ENCODE results near the gene PTPN7. TPM values are rescaled to one million over a fixed set of nuclear protein-coding genes. Genes with fewer than 3 reads are reported as not detected.

The PTPN7 gene
- total and polyA plus RNA-seq, 10 of the 15 experiments (the other 5 are each of a cell fraction or from before 2014, with no cell fraction given) = 7.9 to 117 (median 102) TPM

- ChIA-PET POLR2A (interaction anchor here (0.5 kb wide), 1 partner anchor 220 kb away, joined by 3 read pairs; no protein-coding TSS in a partner anchor), RAD21 (ENCODE audit: unreplicated experiment) (interaction anchor here (1.7 kb wide), 1 partner anchor 8 kb away, joined by 6 read pairs; no protein-coding TSS in a partner anchor), CTCF (interaction anchor here (1.2 to 3.6 kb wide), 8 partner anchors 8 to 38 kb away, joined by 3 to 20 read pairs (median 5); partner anchors contain the start of genes LGR6 and PTPN7), SMC1A (ENCODE audit: uncharacterized antibody, unreplicated experiment) (interaction anchor here (1.5 to 3.0 kb wide), 2 partner anchors 10 to 19 kb away, joined by 4 to 10 read pairs; no protein-coding TSS in a partner anchor)
- Histone ChIP-seq H3K9me3 (replicated peaks; ENCODE audit: control insufficient read depth, insufficient read depth, low read length) (no peaks in the 10 kb centered on the region), H3K4me1 (ENCODE audit: control insufficient read depth, insufficient read depth, low read length) (no peaks in the 10 kb centered on the region), H3K4me3 (no peak overlapping the region), H2AFZ (ENCODE audit: control insufficient read depth, low read depth, low read length) (no peak overlapping the region), H4K20me1 (ENCODE audit: control insufficient read depth, insufficient read depth) (no peaks in the 10 kb centered on the region), H3K27me3 (replicated peaks in 1 of 2; ENCODE audit: control insufficient read depth in 2 of 2, insufficient read depth in 2 of 2, low read length in 1 of 2) (no peaks in the 10 kb centered on the region), H3K79me2 (ENCODE audit: control insufficient read depth, insufficient read depth, low read length) (no peaks in the 10 kb centered on the region), H3K9ac (ENCODE audit: control insufficient read depth, insufficient read depth, low read length) (no peak overlapping the region), H3K4me2 (ENCODE audit: control insufficient read depth, insufficient read depth) (no peak overlapping the region), H3K36me3 (ENCODE audit: control insufficient read depth in 2 of 2, insufficient read depth in 2 of 2, low read length in 1 of 2) (no peaks in the 10 kb centered on the region), H3K27ac (ENCODE audit: control insufficient read depth, insufficient read depth) (no peak overlapping the region)
- ATAC-seq (no peak), FAIRE-seq (no peak), DNase-seq (ENCODE audit: low read depth, low spot score) (no peak)
- no TSS peak for BruUV-seq (replicated peaks)
- intact Hi-C loops (cut with micrococcal nuclease; ENCODE audit: unreplicated experiment) = no loop called here
- WGBS (ENCODE audit: insufficient coverage, insufficient replicate concordance, low lambda C conversion rate, missing lambda C conversion rate) = 49% methylated on average over 7 of the region's 7 CpGs
- TF ChIP-seq POLR2A (IDR thresholded peaks at IDR 0.05; ENCODE audit: low read depth, low read length) (0 out of 2 replicates have a peak, but pooled peaks have one; percentile 5), SMC3 (IDR thresholded peaks at IDR 0.05; ENCODE audit: borderline replicate concordance, low read length) (no peak)
- in situ Hi-C loops (cut with MboI) = no loop called here
Measured at GRCh38 chr1:202173993-202174392, 13.6 kb upstream of the PTPN7 start.

- Histone ChIP-seq H3K4me1 (ENCODE audit: control insufficient read depth, insufficient read depth, low read length) (no peaks in the 10 kb centered on the region), H3K4me3 (no peak overlapping the region), H3K79me2 (ENCODE audit: control insufficient read depth, insufficient read depth, low read length) (no peaks in the 10 kb centered on the region), H2AFZ (ENCODE audit: control insufficient read depth, low read depth, low read length) (no peak overlapping the region), H3K4me2 (ENCODE audit: control insufficient read depth, insufficient read depth) (no peak overlapping the region), H4K20me1 (ENCODE audit: control insufficient read depth, insufficient read depth) (no peaks in the 10 kb centered on the region), H3K27ac (ENCODE audit: control insufficient read depth, insufficient read depth) (no peak overlapping the region), H3K9ac (ENCODE audit: control insufficient read depth, insufficient read depth, low read length) (no peak overlapping the region), H3K9me3 (replicated peaks; ENCODE audit: control insufficient read depth, insufficient read depth, low read length) (no peaks in the 10 kb centered on the region), H3K27me3 (replicated peaks in 1 of 2; ENCODE audit: control insufficient read depth in 2 of 2, insufficient read depth in 2 of 2, low read length in 1 of 2) (no peaks in the 10 kb centered on the region), H3K36me3 (ENCODE audit: control insufficient read depth in 2 of 2, insufficient read depth in 2 of 2, low read length in 1 of 2) (no peaks in the 10 kb centered on the region)
- ChIA-PET RAD21 (ENCODE audit: unreplicated experiment) (no interaction called here), POLR2A (no interaction called here), CTCF (interaction anchor here (2.8 kb wide), 1 partner anchor 17 kb away, joined by 10 read pairs; no protein-coding TSS in a partner anchor), SMC1A (ENCODE audit: uncharacterized antibody, unreplicated experiment) (no interaction called here)
- peak; percentile 46; the same call in 2 of the 3 replicates for ATAC-seq
- no peak for DNase-seq (ENCODE audit: low read depth, low spot score)
- intact Hi-C loops (cut with micrococcal nuclease; ENCODE audit: unreplicated experiment) (no loop called here), in situ Hi-C loops (cut with MboI) (no loop called here)
- no TSS peak for BruUV-seq (replicated peaks)
- FAIRE-seq = no peak
- 100% methylated on average over 5 of the region's 5 CpGs for WGBS (ENCODE audit: insufficient coverage, insufficient replicate concordance, low lambda C conversion rate, missing lambda C conversion rate)
- TF ChIP-seq RELB (IDR thresholded peaks at IDR 0.05; ENCODE audit: low read depth) (no peak), ATF7 (IDR thresholded peaks at IDR 0.05; ENCODE audit: low read depth) (no peak), STAT3 (IDR thresholded peaks at IDR 0.05; ENCODE audit: low read depth, low read length) (no peak), ZNF274 (IDR thresholded peaks at IDR 0.05; ENCODE audit: insufficient read depth, insufficient read length) (no peak), MLLT1 (IDR thresholded peaks at IDR 0.05) (no peak), FOXM1 (IDR thresholded peaks at IDR 0.05; ENCODE audit: low read depth, low read length) (no peak), TCF12 (IDR thresholded peaks at IDR 0.05; ENCODE audit: low read depth, low read length) (no peak), RELA (IDR thresholded peaks at IDR 0.05; ENCODE audit: borderline replicate concordance, partially characterized antibody) (no peak), HSF1 (IDR thresholded peaks at IDR 0.05; ENCODE audit: low read depth, low read length) (no peak), YY1 (IDR thresholded peaks at IDR 0.05; ENCODE audit: low read depth, low read length) (no peak), ATF3 (IDR thresholded peaks at IDR 0.05; ENCODE audit: borderline replicate concordance, extremely low read depth, low read depth, low read length) (no peak), TCF3 (IDR thresholded peaks at IDR 0.05; ENCODE audit: borderline replicate concordance, insufficient read depth, low read depth, low read length) (no peak)
Measured at GRCh38 chr1:202172015-202172355, 11.6 kb upstream of the PTPN7 start.
